ENCODE results near the gene DMD.
"Not testable (repeated sequence)": the region's sequence is repeated elsewhere in the genome, so short reads cannot be mapped to it uniquely, and the experiment has no call there.

DNA sequence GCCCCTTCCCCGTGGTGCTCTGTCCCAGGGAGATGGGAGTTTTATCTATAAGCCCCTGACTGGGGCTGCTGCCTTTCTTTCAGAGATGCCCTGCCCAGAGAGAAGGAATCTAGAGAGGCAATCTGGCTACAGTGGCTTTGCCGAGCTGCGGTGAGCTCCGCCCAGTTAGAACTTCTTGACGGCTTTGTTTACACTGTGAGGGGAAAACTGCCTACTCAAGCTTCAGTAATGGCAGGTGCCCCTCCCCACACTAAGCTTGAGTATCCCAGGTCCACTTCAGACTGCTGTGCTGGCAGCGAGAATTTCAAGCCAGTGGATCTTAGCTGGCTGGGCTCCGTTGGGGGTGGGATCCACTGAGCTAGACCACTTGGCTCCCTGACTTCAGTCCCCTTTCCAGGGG is 1740.6 kb downstream of the DMD start:
- TF ChIP-seq, protein P1, sequence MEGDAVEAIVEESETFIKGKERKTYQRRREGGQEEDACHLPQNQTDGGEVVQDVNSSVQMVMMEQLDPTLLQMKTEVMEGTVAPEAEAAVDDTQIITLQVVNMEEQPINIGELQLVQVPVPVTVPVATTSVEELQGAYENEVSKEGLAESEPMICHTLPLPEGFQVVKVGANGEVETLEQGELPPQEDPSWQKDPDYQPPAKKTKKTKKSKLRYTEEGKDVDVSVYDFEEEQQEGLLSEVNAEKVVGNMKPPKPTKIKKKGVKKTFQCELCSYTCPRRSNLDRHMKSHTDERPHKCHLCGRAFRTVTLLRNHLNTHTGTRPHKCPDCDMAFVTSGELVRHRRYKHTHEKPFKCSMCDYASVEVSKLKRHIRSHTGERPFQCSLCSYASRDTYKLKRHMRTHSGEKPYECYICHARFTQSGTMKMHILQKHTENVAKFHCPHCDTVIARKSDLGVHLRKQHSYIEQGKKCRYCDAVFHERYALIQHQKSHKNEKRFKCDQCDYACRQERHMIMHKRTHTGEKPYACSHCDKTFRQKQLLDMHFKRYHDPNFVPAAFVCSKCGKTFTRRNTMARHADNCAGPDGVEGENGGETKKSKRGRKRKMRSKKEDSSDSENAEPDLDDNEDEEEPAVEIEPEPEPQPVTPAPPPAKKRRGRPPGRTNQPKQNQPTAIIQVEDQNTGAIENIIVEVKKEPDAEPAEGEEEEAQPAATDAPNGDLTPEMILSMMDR (conservative IDR thresholded peaks at IDR 0.05) = not testable (repeated sequence)
- TF ChIP-seq EZH2 (IDR thresholded peaks at IDR 0.05; ENCODE audit: low read depth) = not testable (repeated sequence)
